Measurements from ENCODE around the gene CPT2. TPM values are rescaled to one million over a fixed set of nuclear protein-coding genes. Genes with fewer than 3 reads are reported as not detected.

Gene CPT2
- total and polyA plus RNA-seq, 2 of the 4 experiments (the other 2 are of a cell fraction) = 15.8 to 16.0 TPM

DNA sequence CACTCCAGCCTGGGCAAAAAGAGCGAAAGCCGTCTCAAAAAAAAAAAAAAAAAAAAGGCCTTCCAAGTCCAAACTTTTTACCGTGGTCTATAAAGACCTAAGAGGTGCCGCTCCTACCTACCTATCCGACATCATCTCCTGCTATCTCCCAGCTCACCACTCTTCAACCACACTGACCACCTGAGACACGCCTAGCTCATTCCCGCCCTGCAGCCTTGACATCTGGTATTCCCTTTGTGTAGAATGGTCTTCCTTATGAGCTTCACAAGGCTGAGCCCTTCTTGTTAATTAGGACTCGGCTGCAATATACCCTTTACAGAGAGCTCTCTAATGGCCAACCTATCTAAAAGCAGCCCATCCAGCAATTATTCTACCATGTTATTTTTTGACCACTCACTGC is 41.0 kb downstream of the CPT2 start:
- Histone ChIP-seq H2BK120ac (ENCODE audit: low read depth, low read length) (no peak overlapping the region), H3K14ac (replicated peaks; ENCODE audit: low read depth, low read length) (peak overlapping the region; percentile 8; the same call in 1 of the 2 replicates), H3K4me1 (ENCODE audit: control insufficient read depth, insufficient read depth, low read length) (peaks cover 8% of the 10 kb centered on the region), H3K79me1 (ENCODE audit: low read depth in 1 of 2, low read length in 2 of 2) (peaks cover 31 to 43% of the 10 kb centered on the region in 2 experiments), H2AFZ (replicated peaks; ENCODE audit: low read length, poor library complexity) (peak overlapping the region; percentile 88), H3K9me1 (ENCODE audit: insufficient read depth, low read length) (peaks cover 4% of the 10 kb centered on the region; the same call in 1 of the 2 replicates), H3K4ac (ENCODE audit: low read depth, low read length) (peak overlapping the region; percentile 82), H3K23ac (ENCODE audit: low read depth, low read length) (peak overlapping the region; percentile 59), H3K27me3 (ENCODE audit: control insufficient read depth, insufficient read depth, low read length) (no peaks in the 10 kb centered on the region), H2AK9ac (replicated peaks; ENCODE audit: low read depth, low read length, poor library complexity) (peak overlapping the region; percentile 33), H2AK5ac (ENCODE audit: low read depth, low read length) (peak overlapping the region; percentile 88; the same call in 1 of the 2 replicates), H3K9ac (ENCODE audit: low read depth, low read length) (peak overlapping the region; percentile 71), H2BK15ac (ENCODE audit: low read depth, low read length) (no peak overlapping the region), H3K18ac (ENCODE audit: low read depth, low read length) (no peak overlapping the region), H3K56ac (ENCODE audit: extremely low read depth, insufficient read depth, low read length) (no peak overlapping the region), H3K4me3 (ENCODE audit: insufficient read depth, low read depth, low read length) (peak overlapping the region; percentile 87), H4K5ac (ENCODE audit: low read depth, low read length) (peak overlapping the region; percentile 89), H4K91ac (ENCODE audit: insufficient read depth, low read depth, low read length) (no peak overlapping the region), H2BK20ac (ENCODE audit: low read depth, low read length) (no peak overlapping the region), H4K8ac (ENCODE audit: low read depth in 2 of 2, low read length in 2 of 2) (peak overlapping the region; percentile 96 to 99), H3K27ac (ENCODE audit: insufficient read depth, low read length) (peak overlapping the region; percentile 36; the same call in 1 of the 2 replicates), H4K20me1 (ENCODE audit: insufficient read depth, low read length) (no peaks in the 10 kb centered on the region; the same call in 1 of the 2 replicates), H2BK5ac (ENCODE audit: low read depth, low read length, poor library complexity, severe bottlenecking) (peak overlapping the region; percentile 36), H3K36me3 (ENCODE audit: control insufficient read depth, insufficient read depth, low read length) (peaks cover 12% of the 10 kb centered on the region), H3K9me3 (ENCODE audit: control insufficient read depth, insufficient read depth, low read length) (no peaks in the 10 kb centered on the region), H3K4me2 (ENCODE audit: low read depth, low read length) (peak overlapping the region; percentile 100)
- CTCF ChIA-PET = no interaction called here
- intact Hi-C loops (cut with micrococcal nuclease) (no loop called here), dilution Hi-C loops (cut with HindIII; ENCODE audit: low sequenced_read_pairs, unreplicated experiment) (no loop called here), in situ Hi-C loops (cut with MboI; ENCODE audit: low sequenced_read_pairs) (no loop called here)
- POLR2A ChIA-PET (ENCODE audit: unreplicated experiment) = interaction anchor here (0.6 to 0.8 kb wide), 2 partner anchors 15 to 299 kb away, joined by 4 to 25 read pairs; no protein-coding TSS in a partner anchor
- WGBS, 2 experiments (ENCODE audit: extremely low coverage in 2 of 2, insufficient read length in 1 of 2) = no CpG with 5 or more reads among the region's 8 CpGs
- DNase-seq (no peak), ATAC-seq (ENCODE audit: low read depth) (no peak)
- TF ChIP-seq RFX5 (IDR thresholded peaks at IDR 0.05; ENCODE audit: low read depth, low read length) = no peak
- TF ChIP-seq, protein P1, sequence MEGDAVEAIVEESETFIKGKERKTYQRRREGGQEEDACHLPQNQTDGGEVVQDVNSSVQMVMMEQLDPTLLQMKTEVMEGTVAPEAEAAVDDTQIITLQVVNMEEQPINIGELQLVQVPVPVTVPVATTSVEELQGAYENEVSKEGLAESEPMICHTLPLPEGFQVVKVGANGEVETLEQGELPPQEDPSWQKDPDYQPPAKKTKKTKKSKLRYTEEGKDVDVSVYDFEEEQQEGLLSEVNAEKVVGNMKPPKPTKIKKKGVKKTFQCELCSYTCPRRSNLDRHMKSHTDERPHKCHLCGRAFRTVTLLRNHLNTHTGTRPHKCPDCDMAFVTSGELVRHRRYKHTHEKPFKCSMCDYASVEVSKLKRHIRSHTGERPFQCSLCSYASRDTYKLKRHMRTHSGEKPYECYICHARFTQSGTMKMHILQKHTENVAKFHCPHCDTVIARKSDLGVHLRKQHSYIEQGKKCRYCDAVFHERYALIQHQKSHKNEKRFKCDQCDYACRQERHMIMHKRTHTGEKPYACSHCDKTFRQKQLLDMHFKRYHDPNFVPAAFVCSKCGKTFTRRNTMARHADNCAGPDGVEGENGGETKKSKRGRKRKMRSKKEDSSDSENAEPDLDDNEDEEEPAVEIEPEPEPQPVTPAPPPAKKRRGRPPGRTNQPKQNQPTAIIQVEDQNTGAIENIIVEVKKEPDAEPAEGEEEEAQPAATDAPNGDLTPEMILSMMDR (conservative IDR thresholded peaks at IDR 0.05; ENCODE audit: low read depth, low read length) = no peak
- BruUV-seq (replicated peaks) = no TSS peak
